ENCODE measurements around the gene FKBP14.
A peak's percentile ranks its signal among the peaks of the same experiment; 100 is the strongest.
"Not testable (repeated sequence)": the region's sequence is repeated elsewhere in the genome, so short reads cannot be mapped to it uniquely, and the experiment has no call there.

FKBP14 gene

DNA sequence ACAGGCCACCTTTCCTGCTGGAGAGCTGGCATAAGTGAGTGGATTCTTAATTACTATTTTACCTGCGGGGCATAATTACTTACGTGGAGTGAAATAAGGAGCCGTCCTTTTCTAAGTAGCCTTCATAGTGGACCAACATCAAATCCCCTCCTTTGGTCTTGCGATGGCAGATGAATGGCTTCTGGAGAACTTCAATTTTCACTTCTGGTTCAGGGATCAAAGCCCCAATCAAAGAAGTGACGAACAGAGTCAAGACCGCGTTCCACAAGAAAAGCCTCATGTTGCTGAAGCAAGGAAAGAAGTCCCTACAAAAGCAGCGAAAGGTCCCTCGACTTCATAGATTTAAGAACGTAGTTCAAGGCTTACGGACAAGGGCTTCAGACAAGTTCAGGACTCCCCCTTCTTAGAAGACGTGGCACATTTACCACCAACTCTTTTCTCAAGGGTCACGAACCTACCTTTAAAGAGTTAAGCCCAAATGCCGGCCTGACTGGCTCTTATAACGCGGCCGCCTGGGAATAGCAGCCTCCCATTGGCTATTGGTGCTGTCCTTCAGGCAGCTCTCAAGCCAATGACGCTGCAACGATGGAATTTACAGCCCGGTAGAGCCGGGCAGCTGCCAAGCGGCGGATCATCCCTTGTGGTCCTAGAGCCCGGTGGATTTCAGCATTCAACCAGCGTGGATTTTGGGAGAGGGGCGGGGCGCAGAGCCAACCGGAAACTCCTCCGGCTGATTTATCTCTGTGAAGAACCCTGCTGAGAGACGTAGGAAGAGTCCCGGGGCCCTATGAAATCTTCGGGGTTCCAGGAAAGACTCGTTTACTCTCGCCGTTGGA, at the start of gene FKBP14:
Gene FKBP14, minus strand, starts transcription at position 474 of the 836 bp plus-strand sequence. Its CDS starts 194 bp downstream, at position 280.
- Histone ChIP-seq H3K9me3 (ENCODE audit: control insufficient read depth, insufficient read depth, low read length) (no peaks in the 10 kb centered on the region), H3K9ac (ENCODE audit: low read depth, low read length) (peak within 1 kb of the TSS; percentile 95), H3K4me3 (ENCODE audit: low read depth, low read length) (peak within 1 kb of the TSS; percentile 97), H3K36me3 (ENCODE audit: control insufficient read depth, insufficient read depth, low read length) (no peaks in the 10 kb centered on the region), H3K27me3 (ENCODE audit: control insufficient read depth, insufficient read depth, low read length) (no peaks in the 10 kb centered on the region), H3K4me1 (ENCODE audit: control insufficient read depth, insufficient read depth, low read length) (peaks cover 3% of the 10 kb centered on the region)

- no peaks in the 10 kb centered on the region for H3K36me3 ChIP-seq (ENCODE audit: control insufficient read depth, insufficient read depth, low read length)
- no peak overlapping the region for H3K9ac ChIP-seq (ENCODE audit: low read depth, low read length)
- no peaks in the 10 kb centered on the region for H3K9me3 ChIP-seq (ENCODE audit: control insufficient read depth, insufficient read depth, low read length)
- H3K27me3 ChIP-seq (ENCODE audit: control insufficient read depth, insufficient read depth, low read length), result no peaks in the 10 kb centered on the region
- H3K4me1 ChIP-seq (ENCODE audit: control insufficient read depth, insufficient read depth, low read length), result no peaks in the 10 kb centered on the region
- H3K4me3 ChIP-seq (ENCODE audit: low read depth, low read length), result no peak overlapping the region
Observed at GRCh38 chr7:30074422-30075030, 48.0 kb upstream of the FKBP14 start.

DNA sequence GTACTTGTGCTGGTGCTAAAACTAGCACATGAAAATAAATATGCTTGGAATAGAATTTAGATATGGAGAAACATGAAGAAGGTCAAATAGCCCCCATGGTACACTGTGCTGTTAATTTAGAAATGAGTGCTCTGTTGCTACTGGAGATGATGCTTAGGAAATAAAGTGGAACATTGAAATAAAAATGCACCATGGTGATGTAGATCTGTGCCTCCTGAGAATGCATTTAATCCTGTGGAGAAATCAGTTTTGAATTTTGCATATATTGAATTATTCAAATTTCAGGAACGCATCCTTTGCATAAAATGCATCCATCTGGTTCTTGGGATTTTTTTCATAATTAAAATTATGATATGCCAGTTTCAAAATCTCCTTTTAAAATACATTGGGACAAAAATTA, 46.2 kb upstream of the FKBP14 start:
- Histone ChIP-seq H3K4me1 (ENCODE audit: control insufficient read depth, insufficient read depth, low read length) (no peaks in the 10 kb centered on the region), H3K27me3 (ENCODE audit: control insufficient read depth, insufficient read depth, low read length) (no peaks in the 10 kb centered on the region), H3K36me3 (ENCODE audit: control insufficient read depth, insufficient read depth, low read length) (no peaks in the 10 kb centered on the region), H3K9me3 (ENCODE audit: control insufficient read depth, insufficient read depth, low read length) (no peaks in the 10 kb centered on the region), H3K9ac (ENCODE audit: low read depth, low read length) (no peak overlapping the region), H3K4me3 (ENCODE audit: low read depth, low read length) (no peak overlapping the region)

DNA sequence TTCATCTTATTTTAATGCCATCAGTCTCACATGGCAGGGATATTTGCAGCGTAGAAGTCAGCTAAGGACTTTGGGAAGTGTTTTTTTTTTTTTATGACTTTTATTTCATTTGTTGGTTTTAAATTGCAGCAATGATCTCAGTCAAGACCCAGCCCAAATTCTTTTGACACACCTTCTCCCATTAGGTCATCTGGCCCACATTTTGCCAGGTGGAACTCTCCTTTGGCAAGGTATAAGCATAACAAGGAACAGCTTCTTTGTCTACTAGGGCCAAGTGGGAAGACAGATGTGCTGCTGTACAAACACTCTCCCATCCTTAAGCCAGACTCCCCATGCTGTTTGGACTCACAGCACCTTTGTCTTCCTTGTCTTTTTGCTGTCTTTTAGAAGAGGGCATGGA, 43.5 kb upstream of the FKBP14 start:
- Histone ChIP-seq H3K27me3 (ENCODE audit: control insufficient read depth, insufficient read depth, low read length) (no peaks in the 10 kb centered on the region), H3K36me3 (ENCODE audit: control insufficient read depth, insufficient read depth, low read length) (no peaks in the 10 kb centered on the region), H3K4me3 (ENCODE audit: low read depth, low read length) (no peak overlapping the region), H3K9me3 (ENCODE audit: control insufficient read depth, insufficient read depth, low read length) (no peaks in the 10 kb centered on the region), H3K4me1 (ENCODE audit: control insufficient read depth, insufficient read depth, low read length) (no peaks in the 10 kb centered on the region), H3K9ac (ENCODE audit: low read depth, low read length) (no peak overlapping the region)

DNA sequence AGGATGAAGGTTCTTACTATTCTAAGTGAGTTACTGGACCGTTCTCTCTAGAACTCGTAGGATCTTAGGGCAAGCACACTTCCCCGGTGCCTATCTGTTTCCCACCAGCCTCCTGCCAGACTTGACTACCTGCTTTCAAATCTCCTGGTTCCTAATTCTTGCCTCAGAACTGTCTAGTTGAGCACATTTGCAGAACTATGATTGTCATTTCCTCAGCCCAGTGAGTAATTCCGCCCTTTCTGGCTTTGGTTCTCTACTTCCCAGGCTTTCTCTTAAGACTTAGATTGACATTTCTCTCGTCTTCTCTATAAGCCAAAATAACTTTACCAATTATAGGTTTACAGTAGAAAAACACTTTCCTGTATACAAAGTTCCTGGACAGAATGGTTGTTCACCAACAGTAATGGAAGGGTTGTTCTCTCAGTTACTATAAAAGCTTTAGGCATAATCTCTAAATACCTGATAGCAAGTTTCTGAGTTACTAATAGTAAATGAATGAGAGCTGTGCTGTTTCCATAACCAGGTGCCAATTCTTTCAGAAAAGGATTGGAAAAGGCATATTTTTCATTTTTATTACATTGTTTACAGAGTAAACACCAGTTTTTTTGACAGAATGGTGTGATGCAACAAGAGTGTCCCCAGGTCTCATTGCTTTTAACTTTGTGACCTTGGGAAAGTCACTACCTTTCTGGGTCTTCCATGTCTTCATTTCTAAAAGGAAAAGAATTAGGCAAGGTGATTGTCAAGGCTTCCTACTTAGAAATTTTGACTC, 42.8 kb upstream of the FKBP14 start:
- Histone ChIP-seq H3K9ac (ENCODE audit: low read depth, low read length) (no peak overlapping the region), H3K9me3 (ENCODE audit: control insufficient read depth, insufficient read depth, low read length) (no peaks in the 10 kb centered on the region), H3K27me3 (ENCODE audit: control insufficient read depth, insufficient read depth, low read length) (no peaks in the 10 kb centered on the region), H3K4me3 (ENCODE audit: low read depth, low read length) (no peak overlapping the region), H3K4me1 (ENCODE audit: control insufficient read depth, insufficient read depth, low read length) (no peaks in the 10 kb centered on the region), H3K36me3 (ENCODE audit: control insufficient read depth, insufficient read depth, low read length) (no peaks in the 10 kb centered on the region)

GRCh38 chr7:30068117-30068516, 41.6 kb upstream of the FKBP14 start:
- Histone ChIP-seq H3K36me3 (ENCODE audit: control insufficient read depth, insufficient read depth, low read length) (no peaks in the 10 kb centered on the region), H3K4me3 (ENCODE audit: low read depth, low read length) (no peak overlapping the region), H3K4me1 (ENCODE audit: control insufficient read depth, insufficient read depth, low read length) (no peaks in the 10 kb centered on the region), H3K9me3 (ENCODE audit: control insufficient read depth, insufficient read depth, low read length) (no peaks in the 10 kb centered on the region), H3K9ac (ENCODE audit: low read depth, low read length) (no peak overlapping the region), H3K27me3 (ENCODE audit: control insufficient read depth, insufficient read depth, low read length) (no peaks in the 10 kb centered on the region)

GRCh38 chr7:30066687-30067086, 40.2 kb upstream of the FKBP14 start:
- Histone ChIP-seq H3K9me3 (ENCODE audit: control insufficient read depth, insufficient read depth, low read length) (no peaks in the 10 kb centered on the region), H3K36me3 (ENCODE audit: control insufficient read depth, insufficient read depth, low read length) (no peaks in the 10 kb centered on the region), H3K4me3 (ENCODE audit: low read depth, low read length) (no peak overlapping the region), H3K27me3 (ENCODE audit: control insufficient read depth, insufficient read depth, low read length) (no peaks in the 10 kb centered on the region), H3K4me1 (ENCODE audit: control insufficient read depth, insufficient read depth, low read length) (no peaks in the 10 kb centered on the region), H3K9ac (ENCODE audit: low read depth, low read length) (no peak overlapping the region)

GRCh38 chr7:30065746-30066145, 39.2 kb upstream of the FKBP14 start:
- Histone ChIP-seq H3K27me3 (ENCODE audit: control insufficient read depth, insufficient read depth, low read length) (no peaks in the 10 kb centered on the region), H3K9ac (ENCODE audit: low read depth, low read length) (no peak overlapping the region), H3K9me3 (ENCODE audit: control insufficient read depth, insufficient read depth, low read length) (no peaks in the 10 kb centered on the region), H3K4me3 (ENCODE audit: low read depth, low read length) (no peak overlapping the region), H3K4me1 (ENCODE audit: control insufficient read depth, insufficient read depth, low read length) (no peaks in the 10 kb centered on the region), H3K36me3 (ENCODE audit: control insufficient read depth, insufficient read depth, low read length) (no peaks in the 10 kb centered on the region)

- no peaks in the 10 kb centered on the region for H3K9me3 ChIP-seq (ENCODE audit: control insufficient read depth, insufficient read depth, low read length)
- no peaks in the 10 kb centered on the region for H3K36me3 ChIP-seq (ENCODE audit: control insufficient read depth, insufficient read depth, low read length)
- H3K4me1 ChIP-seq (ENCODE audit: control insufficient read depth, insufficient read depth, low read length), result no peaks in the 10 kb centered on the region
- H3K4me3 ChIP-seq (ENCODE audit: low read depth, low read length), result no peak overlapping the region
- H3K9ac ChIP-seq (ENCODE audit: low read depth, low read length), result no peak overlapping the region
- no peaks in the 10 kb centered on the region for H3K27me3 ChIP-seq (ENCODE audit: control insufficient read depth, insufficient read depth, low read length)
Observed at GRCh38 chr7:30062587-30062986, 36.1 kb upstream of the FKBP14 start.

DNA sequence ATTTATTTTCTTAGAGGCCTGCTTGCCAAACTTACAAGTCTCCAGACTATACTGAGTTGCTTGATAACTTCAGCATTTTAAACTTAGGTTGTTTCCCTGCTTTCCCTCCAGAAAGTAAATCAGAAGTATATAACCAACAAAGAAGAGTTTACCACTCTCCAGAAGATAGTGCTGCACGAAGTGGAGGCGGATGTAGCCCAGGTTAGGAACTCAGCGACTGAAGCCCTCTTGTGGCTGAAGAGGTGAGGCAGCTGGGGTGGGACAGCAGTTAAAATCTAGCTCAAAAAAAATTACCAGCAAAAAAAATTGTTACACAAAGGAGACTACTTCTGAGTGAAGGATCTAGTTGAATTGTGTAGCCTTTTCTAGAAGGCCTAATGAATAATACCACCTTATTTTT, 35.3 kb upstream of the FKBP14 start:
- not testable (repeated sequence) for H3K36me3 ChIP-seq (ENCODE audit: control insufficient read depth, insufficient read depth, low read length); H3K4me3 ChIP-seq (ENCODE audit: low read depth, low read length); H3K4me1 ChIP-seq (ENCODE audit: control insufficient read depth, insufficient read depth, low read length); H3K9ac ChIP-seq (ENCODE audit: low read depth, low read length); H3K27me3 ChIP-seq (ENCODE audit: control insufficient read depth, insufficient read depth, low read length); H3K9me3 ChIP-seq (ENCODE audit: control insufficient read depth, insufficient read depth, low read length)

DNA sequence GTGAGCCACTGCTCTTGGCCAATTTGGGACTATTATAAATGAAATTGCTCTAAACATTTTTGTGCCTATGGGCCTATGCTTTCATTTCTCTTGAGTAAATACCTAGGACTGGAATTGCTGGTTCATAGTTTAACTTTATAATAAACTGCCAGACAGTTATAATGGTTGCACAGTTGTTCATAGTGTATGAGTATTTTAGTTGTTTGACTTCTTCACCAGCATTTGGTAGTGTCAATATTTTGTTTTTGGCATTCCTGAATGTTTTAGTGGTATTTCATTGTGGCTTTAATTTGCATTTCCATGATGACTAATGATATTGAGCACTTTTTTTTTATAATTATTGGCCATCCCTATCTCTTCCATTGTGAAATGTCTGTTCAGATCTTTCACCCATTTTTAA, 31.2 kb upstream of the FKBP14 start:
- Histone ChIP-seq H3K4me3 (ENCODE audit: low read depth, low read length) (no peak overlapping the region), H3K27me3 (ENCODE audit: control insufficient read depth, insufficient read depth, low read length) (no peaks in the 10 kb centered on the region), H3K36me3 (ENCODE audit: control insufficient read depth, insufficient read depth, low read length) (peaks cover 5% of the 10 kb centered on the region), H3K9me3 (ENCODE audit: control insufficient read depth, insufficient read depth, low read length) (no peaks in the 10 kb centered on the region), H3K4me1 (ENCODE audit: control insufficient read depth, insufficient read depth, low read length) (no peaks in the 10 kb centered on the region), H3K9ac (ENCODE audit: low read depth, low read length) (no peak overlapping the region)
